GM21423 (cell line): ENCODE results near the gene KDM2B.
"Not testable (repeated sequence)": the region's sequence is repeated elsewhere in the genome, so short reads cannot be mapped to it uniquely, and the experiment has no call there.

Source experiments
- ATAC-seq: cut with Tn5 transposase; IDR thresholded peaks from one replicate; pipeline ENCODE4 v1.9.1; 2021; ENCODE audit warnings: mild to moderate bottlenecking, moderate library complexity; ENCODE audit not compliant: unreplicated experiment

Gene KDM2B

DNA sequence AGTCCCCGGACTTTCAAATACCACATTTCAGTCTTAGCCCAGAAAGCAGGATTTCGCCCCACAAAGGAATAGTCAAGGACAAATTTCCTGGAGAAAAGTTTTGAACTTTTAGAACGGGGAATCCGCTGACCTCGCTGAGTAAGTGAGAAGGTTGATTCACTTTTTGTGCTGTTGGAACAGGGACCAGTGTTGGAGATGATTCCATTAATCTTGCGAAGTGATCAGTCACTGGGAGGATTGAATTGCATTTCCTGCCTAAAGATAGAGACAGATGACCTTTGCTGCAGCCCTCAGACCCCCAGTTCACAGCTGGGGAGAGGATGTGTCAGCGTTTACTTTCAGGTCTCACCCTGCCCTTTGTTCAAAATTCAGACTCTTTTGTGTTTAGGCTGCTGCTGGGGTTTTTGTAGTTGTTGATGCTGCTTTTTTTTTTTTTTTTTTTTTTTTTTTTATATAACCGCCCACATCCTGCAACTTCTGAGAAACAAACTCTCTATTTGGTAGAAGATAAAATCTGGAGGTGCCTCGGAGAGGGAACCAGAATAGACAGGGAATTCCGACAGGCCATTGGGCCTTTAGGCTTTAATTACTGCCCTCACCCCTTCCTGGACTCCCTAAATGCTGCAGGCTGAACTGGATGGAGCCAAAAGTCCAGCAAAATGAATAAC is 9.8 kb upstream of the KDM2B start:
- peak; percentile 69 for ATAC-seq

DNA sequence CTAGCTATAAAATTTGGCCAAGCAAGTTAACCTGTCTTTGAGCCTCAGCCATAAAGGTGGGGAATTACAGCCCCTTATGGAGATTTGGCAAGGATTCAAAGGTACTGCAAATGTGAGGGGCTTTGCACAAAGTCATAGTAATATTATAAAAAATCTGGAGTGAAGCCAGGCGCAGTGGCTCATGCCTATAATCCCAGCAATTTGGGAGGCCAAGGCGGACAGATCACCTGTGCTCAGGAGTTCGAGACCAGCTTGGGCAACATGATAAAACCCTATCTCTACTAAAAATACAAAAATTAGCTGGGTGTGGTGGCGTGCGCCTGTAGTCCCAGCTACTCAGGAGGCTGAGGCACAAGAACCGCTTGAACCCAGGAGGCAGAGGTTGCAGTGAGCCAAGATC is 4.1 kb upstream of the KDM2B start:
- ATAC-seq = not testable (repeated sequence)

DNA sequence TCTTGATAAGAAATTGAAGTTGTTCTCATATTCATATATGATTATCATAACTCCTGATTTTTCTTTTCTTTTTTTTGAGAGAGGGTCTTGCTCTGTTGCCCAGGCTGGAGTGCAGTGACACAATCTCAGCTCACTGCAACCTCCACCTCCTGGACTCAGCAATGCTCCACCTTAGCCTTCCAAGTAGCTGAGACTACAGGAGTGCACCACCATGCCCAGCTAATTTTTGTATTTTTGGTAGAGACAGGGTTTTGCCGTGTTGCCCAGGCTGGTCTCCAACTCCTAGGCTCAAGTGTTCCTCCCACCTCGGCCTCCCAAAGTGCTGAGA is 2.5 kb upstream of the KDM2B start:
- not testable (repeated sequence) for ATAC-seq

DNA sequence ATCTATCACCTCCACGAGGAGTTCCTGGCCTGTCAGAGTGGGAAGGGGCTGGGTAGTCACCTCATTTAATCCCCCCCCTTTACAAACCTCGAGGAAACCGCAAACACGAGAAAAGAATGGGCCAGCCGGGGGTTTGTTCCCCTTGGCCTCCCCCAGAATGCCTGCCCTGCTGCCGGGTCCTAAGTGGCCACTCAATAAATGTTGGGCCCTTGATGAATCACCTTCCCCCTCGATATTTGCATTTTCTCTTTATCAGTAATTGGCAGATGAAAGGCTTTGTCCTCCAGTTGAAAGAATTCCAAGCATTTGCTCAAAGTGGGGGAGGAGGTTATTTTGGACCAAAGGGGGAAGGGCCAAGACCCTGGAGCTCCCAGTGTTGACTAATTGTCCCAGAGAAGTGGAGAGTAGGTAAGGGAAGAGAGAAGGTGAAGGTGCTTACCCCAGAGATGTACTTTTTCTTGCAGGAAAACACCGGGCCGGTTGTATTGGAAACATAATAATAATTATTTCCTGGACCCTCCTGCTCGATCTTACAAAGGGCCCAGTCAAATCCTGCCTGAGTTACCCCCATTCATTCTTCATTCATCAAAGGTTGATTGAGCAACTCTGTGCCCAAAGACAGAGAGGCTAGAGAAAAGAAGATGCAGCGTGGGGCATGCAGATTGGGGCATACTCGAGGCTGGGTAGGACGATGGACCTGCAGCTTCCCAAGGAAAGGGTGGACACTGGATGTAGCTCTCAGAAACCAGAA is 1.9 kb upstream of the KDM2B start:
- no peak for ATAC-seq

DNA sequence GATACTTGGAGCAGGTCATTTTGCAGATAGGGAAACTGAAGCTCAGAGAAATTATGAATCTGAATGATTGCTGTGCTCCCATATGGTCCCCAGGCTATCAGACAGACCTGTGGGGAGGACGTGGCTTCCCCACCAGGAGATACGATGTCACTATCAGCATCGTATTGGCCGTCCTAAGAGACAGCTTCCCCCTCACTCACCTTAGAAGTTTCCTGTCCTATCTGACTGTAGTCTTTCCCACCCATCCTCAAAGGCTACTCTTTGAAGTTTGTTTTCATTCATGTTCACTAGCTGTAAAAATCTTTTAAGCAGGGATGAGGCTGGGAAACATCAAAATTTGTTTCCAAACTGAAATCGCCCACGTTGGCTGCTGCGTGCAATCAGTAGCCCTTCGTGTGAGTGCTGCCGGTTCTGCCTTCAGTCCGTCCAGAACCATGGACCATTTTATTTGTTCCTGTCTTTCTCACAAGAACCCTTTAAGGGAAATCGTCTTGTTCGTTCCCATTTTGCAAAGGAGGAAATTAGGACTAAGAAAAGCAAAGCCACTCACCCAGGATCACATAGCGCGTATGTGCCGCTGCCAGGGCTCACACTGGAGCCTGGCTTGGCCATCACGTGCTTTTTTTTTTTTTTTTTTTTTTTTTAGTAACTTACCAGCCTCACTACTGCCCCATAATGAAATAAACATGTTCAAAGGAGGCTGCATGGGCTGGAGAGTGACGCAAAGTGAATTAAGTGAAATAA is 1.0 kb upstream of the KDM2B start:
- no peak for ATAC-seq

DNA sequence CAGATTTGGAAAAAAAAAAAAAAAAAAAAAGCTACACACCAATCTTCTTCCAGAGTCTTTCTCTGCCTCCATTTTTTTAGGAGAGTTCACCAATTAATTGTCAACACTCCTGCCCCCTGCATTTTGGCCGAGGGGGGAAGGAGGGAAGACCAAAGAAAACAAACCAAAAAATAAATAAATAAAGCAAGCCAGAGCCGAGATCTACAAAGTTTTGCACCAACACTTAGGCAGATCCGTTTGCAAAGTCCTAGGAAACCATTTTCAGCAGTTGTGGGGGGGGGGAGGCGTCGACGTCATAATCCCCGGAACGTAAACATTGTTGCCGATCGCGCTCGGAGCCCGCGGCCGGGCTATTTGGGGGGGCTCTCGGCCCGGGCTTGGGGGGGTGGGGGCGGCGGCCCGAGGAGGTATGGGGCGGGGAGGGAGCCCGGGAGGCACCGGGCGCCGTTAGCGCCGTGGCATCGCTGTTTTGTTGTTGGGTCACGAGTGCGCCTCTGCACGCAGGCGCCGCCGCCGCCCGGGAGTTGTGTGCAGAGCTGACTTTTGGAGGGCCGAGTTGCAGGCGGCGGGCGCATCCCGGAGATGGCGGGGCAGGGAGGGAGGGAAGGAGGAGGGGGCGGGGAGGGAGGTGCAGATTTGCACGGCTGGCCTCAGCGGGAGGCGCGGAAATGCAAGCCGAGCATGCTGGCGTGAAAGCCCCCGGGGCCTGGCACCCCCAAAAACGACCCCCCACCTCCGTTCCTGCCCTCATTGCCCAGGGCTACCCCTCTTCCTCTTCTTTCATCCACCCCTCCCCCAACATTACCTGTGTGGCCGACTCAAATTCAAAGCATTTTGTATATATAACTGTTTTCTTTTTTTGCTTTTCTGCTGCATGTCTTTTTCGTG is 598 bp downstream of the KDM2B start:
- ATAC-seq = peak; percentile 46

DNA sequence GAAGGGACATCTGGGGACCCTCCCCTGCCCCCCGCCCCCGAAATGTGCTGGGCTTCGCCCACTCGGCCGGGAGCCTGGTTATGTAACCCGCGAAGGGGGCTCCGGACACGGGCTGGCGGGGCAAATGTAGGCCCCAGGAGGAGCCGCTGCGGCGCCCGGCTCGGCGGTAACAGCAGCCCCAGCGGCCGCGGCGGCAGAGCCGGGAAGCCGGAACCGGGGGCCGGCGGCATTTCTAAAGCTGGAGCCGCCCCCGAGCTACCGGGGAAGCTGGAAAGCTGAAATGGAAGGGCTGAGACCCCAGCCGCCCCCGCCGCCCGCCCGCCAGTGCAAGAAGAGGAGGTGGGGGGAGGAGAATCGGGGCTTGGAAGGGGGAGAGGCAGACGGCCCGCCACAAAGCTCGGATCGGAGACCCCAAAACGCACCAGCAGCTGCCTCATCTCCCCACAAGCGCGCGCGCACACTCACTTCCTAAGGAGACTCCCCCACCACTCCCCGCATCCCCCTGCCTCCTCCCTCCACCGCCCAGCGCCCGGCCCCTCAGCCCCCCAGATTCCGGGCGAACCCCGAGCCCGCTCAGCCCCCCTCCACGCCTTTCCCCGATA is 1.5 kb downstream of the KDM2B start:
- no peak for ATAC-seq

DNA sequence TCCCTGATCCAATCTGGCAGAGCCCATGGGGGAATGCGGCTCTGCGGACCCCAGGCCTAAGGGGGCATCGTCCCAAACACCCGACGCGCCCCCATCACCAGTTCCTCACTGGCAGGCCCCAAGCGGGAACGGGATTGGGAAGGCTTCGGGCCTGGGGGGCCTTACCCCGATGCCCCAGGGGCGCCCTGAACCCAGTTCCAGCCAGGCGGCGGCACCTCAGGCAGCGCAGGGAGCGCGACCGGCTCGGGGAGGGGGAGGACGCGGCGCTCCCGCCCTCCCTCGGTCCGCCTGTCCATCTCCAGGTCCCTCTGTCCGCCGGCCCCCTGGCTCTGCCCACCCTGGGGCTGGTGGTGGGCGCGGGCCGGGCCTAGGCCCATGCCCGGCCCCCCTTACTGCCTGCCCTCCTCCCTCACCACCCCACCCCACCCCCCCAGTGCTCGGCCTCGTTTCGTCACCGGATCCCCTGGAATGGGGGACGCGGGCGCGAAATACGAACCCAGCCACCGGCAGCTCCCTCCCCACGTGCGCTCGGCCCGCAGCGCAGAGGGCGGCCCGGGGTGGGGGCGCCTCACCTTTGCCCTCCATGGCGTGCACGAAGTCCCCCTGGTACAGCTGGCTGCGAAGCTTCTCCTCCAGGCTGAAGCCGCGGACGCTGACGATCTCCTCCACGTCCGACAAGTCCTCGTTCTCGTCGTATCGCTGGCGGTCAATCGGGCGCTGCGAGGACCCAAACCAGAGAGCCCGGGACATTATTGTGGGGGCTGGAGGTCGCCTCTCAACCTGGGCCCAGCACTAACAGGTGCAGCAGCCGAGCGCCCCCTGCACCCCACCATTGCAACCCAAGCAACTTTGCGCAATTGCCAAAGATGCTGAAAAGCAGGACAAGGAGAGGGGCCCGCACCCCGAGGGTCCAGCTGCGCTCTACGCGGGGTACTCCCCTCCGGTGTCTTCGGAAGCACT is 2.3 kb downstream of the KDM2B start:
- no peak for ATAC-seq

DNA sequence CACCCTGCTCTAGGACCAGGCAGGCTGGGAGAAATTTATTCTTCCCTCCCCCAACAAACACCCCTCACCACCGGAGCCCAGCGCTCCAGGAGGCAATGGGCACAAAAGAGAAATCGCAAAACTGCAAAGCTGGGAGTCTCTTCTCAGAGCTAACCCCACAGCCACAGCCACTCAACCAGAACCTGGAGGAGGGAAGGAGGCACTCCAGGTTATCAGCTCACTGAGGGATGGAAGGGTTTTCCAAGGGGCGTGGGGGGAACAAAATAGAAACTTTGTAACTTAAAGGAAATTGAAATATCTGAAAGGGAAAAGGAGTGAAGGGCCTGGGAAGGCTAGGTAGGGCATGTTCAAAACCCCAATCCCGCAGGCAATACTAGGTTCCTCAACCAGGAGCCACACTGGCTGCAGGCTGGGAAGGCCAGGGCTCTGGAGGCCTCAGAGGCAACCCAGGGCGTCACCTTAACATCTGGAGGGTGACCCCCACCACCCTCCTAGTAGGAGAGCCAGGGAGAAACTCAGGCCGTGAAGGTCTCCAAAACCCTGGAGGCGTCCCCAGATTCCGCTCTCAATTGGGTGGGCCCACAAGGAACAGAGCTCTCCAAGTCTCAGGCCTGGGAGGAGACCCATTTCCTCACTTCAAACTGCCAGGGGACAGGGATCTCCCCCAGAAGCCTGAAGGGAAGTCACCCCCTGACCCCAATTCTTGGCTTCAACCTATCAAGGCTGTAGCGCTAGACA is 3.2 kb downstream of the KDM2B start:
- no peak for ATAC-seq

DNA sequence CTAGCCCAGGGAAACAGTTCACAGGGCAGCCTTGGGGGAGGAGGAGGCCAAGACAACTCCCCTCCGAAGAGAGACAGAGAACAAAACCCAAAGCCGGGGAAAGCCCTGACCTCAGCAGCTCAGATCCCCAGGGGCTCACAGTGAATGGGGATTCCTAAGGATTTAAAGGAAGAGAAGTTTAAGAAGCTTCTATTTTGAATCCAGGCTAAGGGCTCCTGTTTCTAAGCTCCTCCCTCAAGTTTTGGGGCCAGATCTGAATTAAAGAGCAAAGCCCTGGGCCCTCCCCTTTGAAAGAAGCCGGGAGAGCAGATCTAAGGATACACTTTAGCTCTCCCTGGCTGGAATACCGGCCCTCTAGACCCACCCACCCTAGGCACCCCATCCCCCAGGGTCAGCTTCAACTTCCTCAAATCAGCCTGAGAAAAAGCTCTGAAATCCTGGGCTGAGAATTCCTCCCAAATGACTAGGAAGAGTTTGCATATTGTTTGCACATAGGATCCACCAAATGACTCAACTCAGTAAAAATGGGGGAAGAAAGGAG is 3.9 kb downstream of the KDM2B start:
- no peak for ATAC-seq

DNA sequence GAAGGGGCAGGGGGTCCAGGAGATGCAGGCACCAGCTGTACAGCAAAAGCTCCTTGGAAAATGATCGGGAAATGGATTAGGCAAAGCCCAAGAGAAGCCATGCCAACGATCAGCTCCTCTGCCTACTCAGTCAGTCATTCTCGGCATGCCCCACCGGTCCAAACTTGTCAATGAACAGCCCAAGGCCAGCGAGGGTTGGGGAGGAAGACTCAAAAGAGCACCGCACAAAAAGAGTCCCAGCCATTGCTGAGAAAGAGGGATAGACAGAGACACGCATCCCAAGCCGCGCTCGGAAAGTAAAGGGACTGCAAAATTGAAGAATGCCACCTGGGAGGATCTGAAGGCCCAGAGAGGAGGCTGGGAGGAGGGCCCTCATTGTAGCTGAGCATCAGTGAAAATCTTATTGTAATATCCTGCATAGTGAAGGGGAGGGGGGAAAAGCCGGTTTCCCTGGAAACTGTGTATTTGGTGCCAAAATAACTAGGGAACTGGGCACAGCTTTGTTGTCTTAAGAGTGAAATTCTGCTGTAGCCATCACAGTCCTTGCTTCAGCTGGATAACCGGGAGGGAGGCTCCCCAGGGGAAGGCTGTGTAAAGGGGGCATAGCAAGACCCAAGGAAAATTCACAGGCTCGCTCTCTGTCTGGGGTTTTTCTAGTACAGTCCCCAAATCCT is 4.7 kb downstream of the KDM2B start:
- ATAC-seq = no peak

DNA sequence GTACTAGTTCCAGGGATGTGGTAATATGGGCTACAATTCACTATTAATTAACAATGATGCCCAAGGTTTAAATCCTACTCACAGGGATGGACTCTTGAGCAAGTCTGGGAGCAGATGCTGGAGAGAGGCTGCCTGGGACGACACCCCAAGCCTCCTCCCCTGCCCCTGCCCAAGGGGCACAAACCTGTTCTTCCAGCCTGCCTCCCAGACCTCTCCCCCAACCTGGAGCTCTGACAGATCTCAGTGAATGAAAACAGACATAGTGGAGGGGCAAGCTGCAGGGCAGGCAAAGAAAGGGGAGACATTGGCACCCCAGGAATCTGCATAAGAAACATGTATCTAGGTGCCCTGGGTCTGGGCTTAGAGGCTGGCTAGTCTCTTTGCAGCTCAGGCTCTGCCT is 5.8 kb downstream of the KDM2B start:
- no peak for ATAC-seq

DNA sequence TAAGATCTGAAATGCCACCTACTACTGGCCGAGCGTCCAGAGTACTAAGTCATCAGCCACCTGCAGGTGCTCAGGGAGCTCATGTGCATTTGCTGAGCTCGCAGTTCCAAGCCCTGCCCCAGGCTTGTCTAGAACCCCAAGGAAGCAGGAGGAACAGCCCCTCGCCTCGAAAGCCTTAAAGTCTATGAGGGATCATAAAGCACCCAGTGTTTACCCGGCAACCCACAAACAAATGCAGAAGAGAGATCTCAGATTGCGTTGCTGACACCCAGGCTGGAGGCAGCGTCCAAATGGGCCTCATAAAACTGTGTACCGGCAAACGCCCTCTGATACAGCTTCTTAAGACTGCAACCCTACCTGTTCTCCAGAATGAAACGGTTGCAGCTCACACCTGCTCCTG is 6.8 kb downstream of the KDM2B start:
- ATAC-seq = no peak

DNA sequence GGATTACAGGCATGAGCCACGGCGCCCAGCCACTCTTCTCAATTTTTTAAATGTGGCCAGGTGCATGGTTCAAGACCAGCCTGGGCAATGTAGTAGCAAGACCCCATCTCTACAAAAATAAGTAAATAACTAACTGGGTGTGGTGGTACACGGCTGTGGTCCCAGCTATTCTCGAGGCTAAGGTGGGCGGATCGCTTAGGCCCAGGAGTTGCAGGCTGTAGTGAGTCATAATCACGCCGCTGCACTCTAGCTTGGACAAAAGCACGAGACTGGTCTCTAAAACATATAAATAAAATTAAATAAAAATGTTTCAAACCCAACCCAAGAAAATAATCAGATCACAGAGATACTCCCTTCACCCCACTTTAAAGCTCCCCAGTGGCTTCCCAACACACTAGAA is 8.9 kb downstream of the KDM2B start:
- no peak for ATAC-seq

DNA sequence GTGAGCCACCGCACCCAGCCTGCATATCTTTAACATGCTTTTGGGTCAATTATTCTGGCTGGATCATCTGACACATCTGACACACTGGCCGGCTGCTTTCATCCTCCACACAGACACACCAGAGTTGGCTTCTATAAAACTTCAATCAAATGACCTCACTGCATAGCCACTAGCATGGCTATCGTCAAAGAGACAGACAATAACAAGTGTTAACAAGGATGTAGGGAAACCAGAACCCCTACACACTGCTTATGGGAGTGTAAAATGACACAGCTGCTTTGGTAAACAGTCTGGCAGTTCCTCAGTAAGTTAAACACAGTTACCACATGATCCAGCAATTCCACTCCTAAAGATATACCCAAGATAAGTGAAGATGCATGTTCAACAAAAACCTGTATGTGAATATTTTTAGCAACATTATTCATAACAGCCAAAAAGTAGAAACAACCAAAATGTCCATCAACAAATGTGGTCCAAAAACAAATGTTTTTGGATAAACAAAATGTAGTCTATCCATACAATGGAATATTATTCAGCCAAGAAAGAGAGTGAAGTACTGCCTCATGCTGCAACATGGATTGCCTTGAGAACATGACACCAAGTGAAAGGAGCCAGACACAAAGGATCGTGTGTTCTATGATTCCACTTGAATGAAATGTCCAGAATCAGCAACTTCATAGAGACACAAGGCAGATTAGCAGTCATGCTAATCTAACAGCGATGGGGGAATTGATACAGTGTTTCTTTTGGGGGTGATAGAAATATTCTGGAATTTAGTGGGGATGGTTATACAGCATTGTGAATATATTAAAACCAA is 10.1 kb downstream of the KDM2B start:
- ATAC-seq = no peak

DNA sequence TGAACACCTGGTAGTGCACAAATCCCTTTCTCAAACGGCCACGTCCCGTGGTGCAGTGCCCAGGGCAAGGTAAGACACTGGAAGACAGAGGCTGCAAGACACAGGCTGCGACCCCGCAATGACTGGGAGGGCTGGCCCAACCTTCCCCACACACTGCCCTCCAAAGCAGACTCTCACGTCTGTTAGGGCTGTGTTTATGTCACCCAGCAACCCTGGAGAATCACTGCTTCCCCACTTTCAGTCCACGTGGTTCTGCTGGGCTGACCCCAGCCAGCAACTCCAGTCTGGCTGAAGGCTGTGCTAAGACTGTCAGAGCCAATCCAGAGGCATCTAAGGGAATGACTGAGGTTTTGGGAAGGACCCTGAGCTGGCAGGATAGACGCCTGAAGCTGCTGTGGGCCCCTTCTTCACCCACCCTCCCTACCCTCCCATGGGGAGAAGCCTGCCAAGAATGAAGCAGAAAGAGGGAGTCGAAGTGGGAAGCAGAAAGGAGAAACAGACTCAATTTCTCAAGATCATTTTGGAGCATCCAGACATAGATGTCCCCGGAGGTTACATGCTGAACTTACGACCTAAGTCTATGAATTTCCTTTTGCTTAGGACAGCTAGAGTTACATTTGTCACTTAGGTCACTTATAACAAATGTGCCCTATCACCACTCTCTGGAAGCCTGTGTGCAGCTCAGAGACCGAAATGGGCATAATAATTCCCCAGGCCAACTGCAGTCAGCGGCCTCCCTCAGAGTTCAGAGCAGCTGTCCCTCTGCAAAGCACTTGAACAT is 11.7 kb downstream of the KDM2B start:
- no peak for ATAC-seq
